LNCaP clone FGC (cell line): ENCODE results near the gene ZNF423.

Source experiments
- DNase-seq: peaks from one replicate; pipeline ENCODE4 v3.0.0-alpha.2; 2011; ENCODE audit warnings: low read depth
- H3K4me3 ChIP-seq: 2 replicates; pipeline ENCODE4 v1.5.1; 2011; ENCODE audit warnings: mild to moderate bottlenecking, low read depth, low read length, control low read depth
- TF ChIP-seq, protein P1 (sequence below): IDR thresholded peaks from 2 replicates; pipeline ENCODE4 v1.5.1; 2012; ENCODE audit warnings: mild to moderate bottlenecking; ENCODE audit not compliant: control insufficient read depth, insufficient read depth; ENCODE audit errors: extremely low read depth

The ZNF423 gene

GRCh38 chr16:49651996-49652395 lies 203.9 kb downstream of the ZNF423 start:
- no peak for DNase-seq
- H3K4me3 ChIP-seq: no peak overlapping the region
- TF ChIP-seq, protein P1, sequence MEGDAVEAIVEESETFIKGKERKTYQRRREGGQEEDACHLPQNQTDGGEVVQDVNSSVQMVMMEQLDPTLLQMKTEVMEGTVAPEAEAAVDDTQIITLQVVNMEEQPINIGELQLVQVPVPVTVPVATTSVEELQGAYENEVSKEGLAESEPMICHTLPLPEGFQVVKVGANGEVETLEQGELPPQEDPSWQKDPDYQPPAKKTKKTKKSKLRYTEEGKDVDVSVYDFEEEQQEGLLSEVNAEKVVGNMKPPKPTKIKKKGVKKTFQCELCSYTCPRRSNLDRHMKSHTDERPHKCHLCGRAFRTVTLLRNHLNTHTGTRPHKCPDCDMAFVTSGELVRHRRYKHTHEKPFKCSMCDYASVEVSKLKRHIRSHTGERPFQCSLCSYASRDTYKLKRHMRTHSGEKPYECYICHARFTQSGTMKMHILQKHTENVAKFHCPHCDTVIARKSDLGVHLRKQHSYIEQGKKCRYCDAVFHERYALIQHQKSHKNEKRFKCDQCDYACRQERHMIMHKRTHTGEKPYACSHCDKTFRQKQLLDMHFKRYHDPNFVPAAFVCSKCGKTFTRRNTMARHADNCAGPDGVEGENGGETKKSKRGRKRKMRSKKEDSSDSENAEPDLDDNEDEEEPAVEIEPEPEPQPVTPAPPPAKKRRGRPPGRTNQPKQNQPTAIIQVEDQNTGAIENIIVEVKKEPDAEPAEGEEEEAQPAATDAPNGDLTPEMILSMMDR: no peak

- TF ChIP-seq, protein P1: no peak
Observed at GRCh38 chr16:49651226-49651625, 204.7 kb downstream of the ZNF423 start.

GRCh38 chr16:49650603-49651002 lies 205.3 kb downstream of the ZNF423 start:
- H3K4me3 ChIP-seq: no peak overlapping the region
- no peak for DNase-seq
- TF ChIP-seq, protein P1: no peak

More at GRCh38 chr16:49651226-49651625, 204.7 kb downstream of the ZNF423 start:
- DNase-seq: no peak
- no peak overlapping the region for H3K4me3 ChIP-seq

GRCh38 chr16:49649013-49649765 lies 206.7 kb downstream of the ZNF423 start:
- DNase-seq: no peak
- no peak overlapping the region for H3K4me3 ChIP-seq
- TF ChIP-seq, protein P1: no peak

- no peak overlapping the region for H3K4me3 ChIP-seq
- TF ChIP-seq, protein P1: no peak
- no peak for DNase-seq
Observed at GRCh38 chr16:49647673-49648072, 208.2 kb downstream of the ZNF423 start.

DNA sequence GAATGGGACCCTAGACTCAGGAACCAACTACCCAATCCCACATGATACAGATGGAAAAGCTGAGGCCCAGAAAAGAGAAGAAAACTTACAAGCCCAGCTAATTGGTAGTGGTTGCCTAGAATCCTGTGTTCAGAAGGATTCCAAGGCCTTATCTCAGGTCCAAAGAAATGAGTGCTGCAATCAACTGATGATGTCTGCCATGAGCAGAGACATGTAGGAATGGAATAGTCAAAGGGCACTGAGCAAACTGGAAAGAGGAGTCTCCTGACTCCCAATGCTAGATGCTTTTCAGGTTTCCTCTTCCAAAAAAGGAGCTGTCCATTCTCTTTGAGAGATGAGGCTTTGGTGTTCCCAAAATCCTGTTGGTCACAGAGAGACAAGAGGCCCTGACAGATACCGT lies 210.6 kb downstream of the ZNF423 start:
- TF ChIP-seq, protein P1: no peak
- no peak overlapping the region for H3K4me3 ChIP-seq
- DNase-seq: no peak

- H3K4me3 ChIP-seq: no peak overlapping the region
- DNase-seq: no peak
- TF ChIP-seq, protein P1: no peak
Observed at GRCh38 chr16:49644145-49644463, 211.8 kb downstream of the ZNF423 start.
